Osteocyte (in vitro differentiated cells): ENCODE data around the gene POLR3GL. TPM values are rescaled to one million over a fixed set of nuclear protein-coding genes. Genes with fewer than 3 reads are reported as not detected.
"Not testable (repeated sequence)": the region's sequence is repeated elsewhere in the genome, so short reads cannot be mapped to it uniquely, and the experiment has no call there.

Experiments
- DNase-seq: peaks from one replicate; pipeline ENCODE4 v3.0.0; 2021; ENCODE audit warnings: mixed read lengths; ENCODE audit not compliant: unreplicated experiment; ENCODE audit errors: extremely low spot score
- H3K27ac Mint-ChIP-seq: one replicate; pipeline ENCODE4 v1.8.0; 2021; ENCODE audit warnings: mild to moderate bottlenecking, mixed read lengths; ENCODE audit not compliant: unreplicated experiment
- H3K27me3 Mint-ChIP-seq: one replicate; pipeline ENCODE4 v1.8.0; 2021; ENCODE audit warnings: mixed read lengths; ENCODE audit not compliant: unreplicated experiment
- H3K36me3 Mint-ChIP-seq: one replicate; pipeline ENCODE4 v1.8.0; 2021; ENCODE audit warnings: mixed read lengths; ENCODE audit not compliant: unreplicated experiment
- H3K4me1 Mint-ChIP-seq: one replicate; pipeline ENCODE4 v1.8.0; 2021; ENCODE audit warnings: mixed read lengths; ENCODE audit not compliant: unreplicated experiment
- H3K4me3 Mint-ChIP-seq: one replicate; pipeline ENCODE4 v1.8.0; 2021; ENCODE audit warnings: mild to moderate bottlenecking, moderate library complexity, mixed read lengths; ENCODE audit not compliant: unreplicated experiment
- H3K9me3 Mint-ChIP-seq: one replicate; pipeline ENCODE4 v1.8.0; 2021; ENCODE audit warnings: mixed read lengths; ENCODE audit not compliant: unreplicated experiment
- total RNA-seq: library from RNA; stranded (reverse); gene quantifications from 2 replicates; pipeline ENCODE4 v1.2.1, GENCODE V29; 2021
- TF ChIP-seq, protein P1 (sequence below): fragments of 200-600 bp; sonication (generic); IDR thresholded peaks from 2 replicates; pipeline ENCODE4 v1.5.0; 2021; ENCODE audit warnings: antibody characterized with exemption, mild to moderate bottlenecking, moderate library complexity

Gene POLR3GL
- total RNA-seq, 1 donor from 2014 or later: 22.4 TPM

DNA sequence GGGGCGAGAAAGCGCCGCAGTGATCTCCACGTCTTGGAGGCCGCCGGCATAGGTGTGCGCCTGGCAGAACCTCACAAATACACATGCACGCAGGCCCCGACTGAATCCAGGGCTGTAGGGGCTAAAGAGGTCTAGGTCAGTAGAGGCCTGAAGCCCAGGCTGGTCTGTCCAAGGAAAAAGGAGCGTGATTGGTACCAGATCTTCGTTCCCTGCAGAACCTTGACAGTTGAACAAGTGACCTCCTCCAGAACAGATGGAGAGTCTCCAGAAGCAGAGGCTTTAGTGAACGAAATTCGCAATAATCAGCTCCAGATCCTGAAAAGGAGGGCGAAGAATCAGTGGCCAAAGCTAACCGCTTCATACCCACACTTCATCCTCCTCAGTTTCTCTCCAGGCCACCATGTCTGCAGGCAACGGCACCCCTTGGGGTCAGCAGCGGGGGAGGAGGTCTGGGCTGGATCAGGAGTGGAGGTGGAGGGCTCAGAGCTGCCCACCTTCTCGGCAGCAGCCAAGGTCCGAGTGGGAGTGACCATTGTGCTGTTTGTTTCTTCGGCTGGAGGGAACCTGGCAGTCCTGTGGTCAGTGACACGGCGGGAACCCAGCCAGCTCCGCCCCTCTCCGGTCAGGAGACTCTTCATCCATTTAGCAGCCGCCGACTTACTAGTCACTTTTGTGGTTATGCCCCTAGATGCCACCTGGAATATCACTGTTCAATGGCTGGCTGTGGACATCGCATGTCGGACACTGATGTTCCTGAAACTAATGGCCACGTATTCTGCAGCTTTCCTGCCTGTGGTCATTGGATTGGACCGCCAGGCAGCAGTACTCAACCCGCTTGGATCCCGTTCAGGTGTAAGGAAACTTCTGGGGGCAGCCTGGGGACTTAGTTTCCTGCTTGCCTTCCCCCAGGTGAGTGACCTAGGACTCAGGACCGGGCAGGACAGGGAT, 45.2 kb upstream of the POLR3GL start:
- H3K27ac Mint-ChIP-seq: peak overlapping the region; percentile 98
- TF ChIP-seq, protein P1, sequence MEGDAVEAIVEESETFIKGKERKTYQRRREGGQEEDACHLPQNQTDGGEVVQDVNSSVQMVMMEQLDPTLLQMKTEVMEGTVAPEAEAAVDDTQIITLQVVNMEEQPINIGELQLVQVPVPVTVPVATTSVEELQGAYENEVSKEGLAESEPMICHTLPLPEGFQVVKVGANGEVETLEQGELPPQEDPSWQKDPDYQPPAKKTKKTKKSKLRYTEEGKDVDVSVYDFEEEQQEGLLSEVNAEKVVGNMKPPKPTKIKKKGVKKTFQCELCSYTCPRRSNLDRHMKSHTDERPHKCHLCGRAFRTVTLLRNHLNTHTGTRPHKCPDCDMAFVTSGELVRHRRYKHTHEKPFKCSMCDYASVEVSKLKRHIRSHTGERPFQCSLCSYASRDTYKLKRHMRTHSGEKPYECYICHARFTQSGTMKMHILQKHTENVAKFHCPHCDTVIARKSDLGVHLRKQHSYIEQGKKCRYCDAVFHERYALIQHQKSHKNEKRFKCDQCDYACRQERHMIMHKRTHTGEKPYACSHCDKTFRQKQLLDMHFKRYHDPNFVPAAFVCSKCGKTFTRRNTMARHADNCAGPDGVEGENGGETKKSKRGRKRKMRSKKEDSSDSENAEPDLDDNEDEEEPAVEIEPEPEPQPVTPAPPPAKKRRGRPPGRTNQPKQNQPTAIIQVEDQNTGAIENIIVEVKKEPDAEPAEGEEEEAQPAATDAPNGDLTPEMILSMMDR: no peak
- no peaks in the 10 kb centered on the region for H3K9me3 Mint-ChIP-seq
- H3K4me3 Mint-ChIP-seq: peak overlapping the region; percentile 90
- peaks cover 17% of the 10 kb centered on the region for H3K36me3 Mint-ChIP-seq
- no peak for DNase-seq
- H3K4me1 Mint-ChIP-seq: peaks cover 30% of the 10 kb centered on the region
- H3K27me3 Mint-ChIP-seq: no peaks in the 10 kb centered on the region

DNA sequence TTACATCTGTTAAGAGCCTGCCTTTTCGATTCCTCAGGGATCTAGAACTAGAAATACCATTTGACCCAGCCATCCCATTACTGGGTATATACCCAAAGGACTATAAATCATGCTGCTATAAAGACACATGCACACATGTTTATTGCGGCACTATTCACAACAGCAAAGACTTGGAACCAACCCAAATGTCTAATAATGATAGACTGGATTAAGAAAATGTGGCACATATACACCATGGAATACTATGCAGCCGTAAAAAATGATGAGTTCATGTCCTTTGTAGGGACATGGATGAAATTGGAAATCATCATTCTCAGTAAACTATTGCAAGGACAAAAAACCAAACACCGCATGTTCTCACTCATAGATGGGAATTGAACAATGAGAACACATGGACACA, 44.2 kb upstream of the POLR3GL start:
- peak overlapping the region; percentile 50 for H3K27ac Mint-ChIP-seq
- H3K27me3 Mint-ChIP-seq, DNase-seq, H3K9me3 Mint-ChIP-seq: not testable (repeated sequence)
- peak overlapping the region; percentile 90 for H3K4me3 Mint-ChIP-seq
- H3K4me1 Mint-ChIP-seq: peaks cover 30% of the 10 kb centered on the region
- H3K36me3 Mint-ChIP-seq: peaks cover 12% of the 10 kb centered on the region

DNA sequence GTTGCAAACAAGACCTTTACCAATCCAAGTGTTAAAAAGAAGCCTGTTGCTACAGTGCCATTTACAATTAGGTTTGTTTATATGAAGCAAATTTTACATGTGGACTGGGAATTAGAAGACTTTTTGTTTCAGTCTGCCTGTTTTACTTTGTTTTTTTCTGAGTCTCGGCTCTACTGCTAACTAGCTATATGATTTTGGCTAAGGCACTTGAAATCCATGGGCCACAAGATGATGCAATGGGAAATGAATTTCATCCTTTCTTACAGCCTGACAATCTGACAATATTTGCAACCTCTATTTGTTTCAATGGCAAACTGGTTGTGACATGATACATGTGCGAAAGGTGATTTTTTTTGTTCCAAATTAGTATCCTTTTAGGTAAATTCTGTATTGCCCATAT, 42.2 kb upstream of the POLR3GL start:
- H3K4me1 Mint-ChIP-seq: peaks cover 29% of the 10 kb centered on the region
- TF ChIP-seq, protein P1: no peak
- peaks cover 9% of the 10 kb centered on the region for H3K36me3 Mint-ChIP-seq
- no peak overlapping the region for H3K4me3 Mint-ChIP-seq
- no peaks in the 10 kb centered on the region for H3K9me3 Mint-ChIP-seq
- no peak for DNase-seq
- H3K27me3 Mint-ChIP-seq: no peaks in the 10 kb centered on the region
- no peak overlapping the region for H3K27ac Mint-ChIP-seq

DNA sequence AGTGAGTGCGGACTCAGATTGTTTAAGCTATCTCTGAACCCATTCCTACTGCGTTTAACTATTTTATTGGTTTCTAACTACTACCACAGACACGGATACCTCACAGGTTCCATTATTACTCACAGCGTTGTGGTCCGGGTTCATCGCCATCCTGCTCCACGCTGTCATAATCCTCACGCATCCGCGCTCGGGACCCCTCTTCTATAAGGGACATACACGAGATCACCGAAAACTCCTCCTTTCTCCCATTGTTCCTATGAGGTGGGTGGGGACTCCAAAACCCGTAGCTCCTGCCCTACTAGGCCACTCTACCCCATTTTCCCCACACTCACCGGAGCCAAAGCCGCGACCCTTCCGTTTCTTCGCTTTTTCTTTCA, 37.8 kb upstream of the POLR3GL start:
- no peak for DNase-seq
- TF ChIP-seq, protein P1: no peak
- Mint-ChIP-seq H3K9me3 (no peaks in the 10 kb centered on the region), H3K4me1 (peaks cover 9% of the 10 kb centered on the region), H3K27ac (no peak overlapping the region), H3K4me3 (no peak overlapping the region), H3K36me3 (peaks cover 13% of the 10 kb centered on the region), H3K27me3 (no peaks in the 10 kb centered on the region)

DNA sequence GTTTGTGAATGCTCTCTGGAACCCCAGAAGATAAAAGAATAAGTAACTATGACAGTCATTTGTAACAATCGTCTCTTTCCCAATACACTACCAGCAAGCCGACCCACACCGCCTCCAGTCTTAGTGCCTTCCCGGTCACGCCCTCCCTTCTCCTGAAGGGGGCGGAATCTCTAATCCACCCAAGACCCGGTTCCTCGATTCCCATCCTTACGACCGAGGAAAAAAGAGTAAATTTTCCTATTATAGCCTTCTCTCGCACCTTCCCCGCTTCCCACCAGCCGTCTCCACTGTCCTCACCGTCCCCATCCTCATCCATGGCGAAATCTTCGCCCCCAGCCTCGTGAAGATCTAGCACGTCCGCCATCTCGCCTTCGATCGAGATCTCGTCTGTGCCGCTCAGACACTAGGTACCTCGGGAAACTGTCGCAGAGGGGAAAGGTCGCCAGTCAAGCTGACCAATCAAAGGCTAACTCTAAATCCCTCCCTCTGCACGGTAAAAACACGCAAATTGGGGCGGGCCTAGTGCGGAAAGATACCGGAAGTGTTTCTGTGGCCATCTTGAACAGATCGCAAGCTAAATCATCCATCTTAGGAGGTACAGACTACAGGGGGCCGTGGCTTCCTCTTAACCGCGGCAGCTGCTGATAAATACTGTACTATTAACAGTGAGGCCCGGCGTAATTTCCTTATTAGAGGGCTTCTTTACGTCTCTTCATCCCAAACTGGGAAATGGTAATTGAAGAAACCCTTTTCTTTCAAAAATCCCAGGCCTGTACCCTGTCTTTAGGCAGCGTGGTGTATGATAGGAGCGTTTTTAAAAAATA, 37.2 kb upstream of the POLR3GL start, which contains the start of gene RBM8A:
RBM8A (minus strand) TSS at position 422 of the 824 bp plus-strand sequence; CDS start at position 364, 58 bp downstream.
- Mint-ChIP-seq H3K4me1 (peaks cover 9% of the 10 kb centered on the region), H3K27ac (no peak within 1 kb of the TSS)
- TF ChIP-seq, protein P1: peak; percentile 76

More for the DNA sequence above, 37.2 kb upstream of the POLR3GL start, which contains the start of gene RBM8A:
- Mint-ChIP-seq H3K9me3 (no peaks in the 10 kb centered on the region), H3K27me3 (no peaks in the 10 kb centered on the region), H3K36me3 (peaks cover 14% of the 10 kb centered on the region), H3K4me3 (peak within 1 kb of the TSS; percentile 72)
- peak; percentile 97 for DNase-seq
